Renal pelvis (tissue), 4 donors: Measurements from ENCODE around the gene STT3B. TPM values are rescaled to one million over a fixed set of nuclear protein-coding genes. Genes with fewer than 3 reads are reported as not detected.

Source experiments
- DNase-seq: peaks from one replicate; pipeline ENCODE4 v3.0.0-alpha.2; 2013
- polyA plus RNA-seq, 3 donors: library from polyadenylated mRNA; unstranded; fragments of 120-200 nt; gene quantifications; one replicate each; pipeline ENCODE4 v1.2.1, GENCODE V29; 2013; ENCODE audit not compliant: insufficient read length in 3 of 3

The STT3B gene
- polyA plus RNA-seq, 3 donors, result 166 to 190 (median 172) TPM

DNA sequence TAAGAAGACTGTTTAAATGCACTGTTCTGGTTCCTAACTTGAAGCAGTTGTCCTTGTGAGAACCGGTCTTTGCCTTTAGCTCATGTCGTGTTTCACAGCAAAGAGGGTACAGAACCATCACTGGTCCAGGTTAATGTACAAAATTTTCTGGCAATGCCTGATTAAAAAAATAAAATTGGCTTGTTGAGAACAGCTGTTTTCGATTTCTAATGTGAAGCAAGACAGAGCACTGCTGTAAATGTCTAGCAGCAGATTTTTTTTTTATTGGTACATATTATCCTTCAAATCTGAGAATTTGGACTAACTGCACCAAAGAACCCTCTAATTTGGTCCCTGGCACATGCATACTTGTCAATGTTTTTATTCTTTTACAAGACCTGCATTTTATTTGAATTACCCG, 103.3 kb downstream of the STT3B start:
- no peak for DNase-seq

GRCh38 chr3:31636694-31637442, 104.1 kb downstream of the STT3B start:
- no peak for DNase-seq

DNA sequence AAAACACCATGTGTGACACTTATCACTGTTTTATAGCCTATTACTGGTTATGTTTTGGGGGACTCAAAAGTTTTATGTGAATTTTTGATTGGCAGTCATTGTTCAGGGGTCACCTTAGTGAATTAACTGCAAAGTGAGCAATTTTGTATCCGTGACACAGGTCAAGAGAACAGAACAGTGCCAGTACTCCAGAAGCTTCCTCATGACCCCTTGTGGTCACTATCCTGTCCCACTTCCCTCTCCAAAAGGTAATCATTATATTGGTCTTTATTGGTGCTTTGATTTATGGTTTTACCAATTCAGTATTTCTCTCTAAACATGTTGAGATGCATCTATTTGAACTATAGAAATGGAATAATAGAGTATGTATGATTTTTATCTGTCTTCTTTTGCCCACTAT, 107.1 kb downstream of the STT3B start:
- DNase-seq, result no peak

- DNase-seq, result no peak
Measured at GRCh38 chr3:31645256-31645655, 112.5 kb downstream of the STT3B start.

GRCh38 chr3:31648286-31648968, 115.7 kb downstream of the STT3B start:
- no peak for DNase-seq

DNA sequence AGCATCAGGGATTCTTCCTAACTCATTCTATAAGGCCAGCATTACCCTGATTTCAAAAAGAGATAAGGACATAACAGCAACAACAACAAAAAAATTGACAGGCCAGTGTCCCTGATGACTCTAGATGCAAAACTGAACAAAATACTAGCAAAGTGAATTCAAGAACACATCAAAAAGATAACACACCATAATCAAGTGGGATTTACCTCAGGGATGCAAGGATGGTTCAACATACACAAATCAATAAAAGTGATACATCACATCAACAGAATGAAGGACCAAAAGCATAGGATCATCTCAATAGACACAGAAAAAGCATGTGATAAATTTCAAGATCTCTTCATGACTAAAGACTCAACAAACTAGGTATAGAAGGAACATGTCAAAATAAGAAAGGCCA, 119.6 kb downstream of the STT3B start:
- no peak for DNase-seq

DNA sequence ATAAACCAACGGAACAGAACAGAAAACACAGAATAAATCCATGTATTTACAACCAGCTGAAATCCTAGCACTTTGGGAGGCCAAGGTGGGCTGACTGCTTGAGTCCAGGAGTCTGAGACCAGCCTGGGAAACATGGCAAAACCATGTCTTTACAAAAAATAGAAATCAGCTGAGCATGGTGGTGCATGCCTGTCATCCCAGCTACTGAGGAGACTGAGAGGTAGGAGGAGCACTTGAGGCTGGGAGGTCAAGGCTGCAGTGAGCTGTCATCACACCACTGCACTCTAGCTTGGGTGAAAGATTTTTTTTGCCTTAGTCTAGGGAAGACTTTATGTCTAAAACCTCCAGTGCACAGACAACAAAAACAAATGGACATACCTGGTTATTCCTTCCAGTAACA, 120.7 kb downstream of the STT3B start:
- DNase-seq, result no peak

DNA sequence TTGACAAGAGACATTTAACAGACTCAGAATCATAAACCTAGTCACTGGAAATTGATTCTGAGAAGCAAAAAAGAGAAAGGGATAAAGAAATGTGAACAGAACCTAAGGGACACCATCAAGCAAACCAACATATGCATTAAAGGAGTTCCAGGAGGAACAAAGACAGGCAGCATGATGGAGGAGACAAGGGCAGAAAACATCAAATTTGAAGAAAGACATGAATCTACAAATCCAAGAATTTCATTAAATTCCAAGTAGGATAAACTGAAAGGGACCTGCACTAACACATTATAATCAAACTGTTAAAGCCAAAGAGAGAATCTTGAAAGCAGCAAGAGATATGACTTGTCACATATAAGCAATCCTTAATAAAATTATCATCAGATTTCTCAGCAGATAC, 122.3 kb downstream of the STT3B start:
- no peak for DNase-seq

- DNase-seq, result no peak
Measured at GRCh38 chr3:31659246-31659645, 126.5 kb downstream of the STT3B start.

GRCh38 chr3:31661286-31661685, 128.6 kb downstream of the STT3B start:
- no peak for DNase-seq

GRCh38 chr3:31661993-31662670, 129.4 kb downstream of the STT3B start:
- DNase-seq, result no peak

DNA sequence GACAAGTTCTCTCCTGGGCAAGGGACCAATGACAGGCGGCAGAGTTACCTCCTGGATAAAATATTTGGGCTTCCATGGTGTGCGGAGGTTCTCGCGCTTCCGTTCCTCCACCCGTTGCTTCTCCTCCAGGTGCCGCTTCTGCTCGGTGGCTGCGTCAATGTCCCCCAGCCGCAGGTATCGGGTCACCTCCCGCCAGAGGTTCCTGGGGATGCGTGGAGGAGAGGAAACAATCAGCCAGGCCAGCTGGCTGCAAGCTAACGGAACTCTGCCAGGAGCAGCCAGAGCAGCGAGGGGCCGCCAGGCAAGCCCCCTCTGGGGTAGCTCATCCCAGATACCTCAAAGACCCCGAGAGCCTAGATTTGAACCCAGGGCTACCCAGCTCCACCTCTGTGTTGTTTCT, 131.3 kb downstream of the STT3B start:
- DNase-seq, result no peak

- no peak for DNase-seq
Measured at GRCh38 chr3:31667582-31667981, 134.9 kb downstream of the STT3B start.

GRCh38 chr3:31668242-31668641, 135.5 kb downstream of the STT3B start:
- no peak for DNase-seq

DNA sequence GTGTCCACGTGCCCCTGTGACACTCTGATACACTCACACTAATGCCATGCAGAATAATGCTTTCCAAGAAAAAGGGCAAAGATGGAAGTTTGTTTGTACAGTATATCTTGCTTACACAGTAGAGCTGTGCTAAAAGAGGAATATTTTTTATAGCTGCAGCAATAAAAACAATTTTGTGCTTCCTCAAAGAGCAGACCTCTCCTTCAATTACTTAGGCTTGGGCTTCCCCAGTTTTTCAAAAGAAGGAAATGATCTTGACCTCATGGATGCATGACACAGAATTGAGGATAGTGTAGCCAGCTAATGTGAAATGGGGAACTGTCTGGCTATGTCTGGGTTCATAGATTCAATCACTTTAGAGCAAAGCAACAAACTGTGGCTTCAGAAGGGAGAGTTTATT, 137.4 kb downstream of the STT3B start:
- DNase-seq, result no peak

GRCh38 chr3:31670722-31671121, 138.0 kb downstream of the STT3B start:
- no peak for DNase-seq

GRCh38 chr3:31671451-31671850, 138.7 kb downstream of the STT3B start:
- DNase-seq, result no peak

GRCh38 chr3:31671976-31672375, 139.3 kb downstream of the STT3B start:
- peak; percentile 48 for DNase-seq

DNA sequence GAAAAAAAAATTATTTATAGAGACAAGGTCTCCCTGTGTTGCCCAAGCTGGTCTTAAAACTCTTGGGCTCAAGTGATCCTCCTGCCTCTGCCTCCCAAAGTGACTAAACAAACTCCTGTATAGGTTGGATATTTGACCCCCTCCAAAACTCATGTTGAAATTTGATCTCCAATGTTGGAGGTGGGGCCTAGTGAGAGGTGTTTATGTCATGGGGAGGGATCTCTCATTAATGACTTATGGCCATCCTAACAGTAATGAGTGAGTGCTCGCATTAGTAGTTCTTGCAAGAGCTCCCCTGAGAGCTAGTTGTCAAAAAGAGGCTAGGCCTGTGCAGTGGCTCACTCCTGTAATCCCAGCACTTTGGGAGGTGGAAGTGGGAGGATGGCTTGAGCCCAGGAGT, 141.2 kb downstream of the STT3B start:
- DNase-seq, result no peak

DNA sequence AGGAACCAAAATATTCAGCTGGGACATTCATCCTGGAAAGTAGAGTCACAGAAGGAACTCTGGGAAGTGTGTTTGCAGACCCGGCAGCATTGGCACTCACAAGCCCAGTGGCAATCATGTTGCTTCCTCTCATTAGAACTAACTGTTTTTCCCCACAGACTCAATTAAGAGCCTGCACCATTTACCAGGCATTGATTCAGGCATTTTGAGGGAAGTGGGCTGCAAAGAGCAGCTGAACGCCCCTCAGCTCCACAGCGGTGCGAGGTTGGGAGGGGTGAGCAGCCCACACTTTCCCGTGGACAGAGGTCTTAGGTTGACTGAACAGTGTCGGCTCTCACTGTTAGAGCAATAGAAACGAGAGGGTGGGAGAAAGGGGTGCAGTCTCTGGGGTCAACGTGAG, 143.8 kb downstream of the STT3B start:
- no peak for DNase-seq

DNA sequence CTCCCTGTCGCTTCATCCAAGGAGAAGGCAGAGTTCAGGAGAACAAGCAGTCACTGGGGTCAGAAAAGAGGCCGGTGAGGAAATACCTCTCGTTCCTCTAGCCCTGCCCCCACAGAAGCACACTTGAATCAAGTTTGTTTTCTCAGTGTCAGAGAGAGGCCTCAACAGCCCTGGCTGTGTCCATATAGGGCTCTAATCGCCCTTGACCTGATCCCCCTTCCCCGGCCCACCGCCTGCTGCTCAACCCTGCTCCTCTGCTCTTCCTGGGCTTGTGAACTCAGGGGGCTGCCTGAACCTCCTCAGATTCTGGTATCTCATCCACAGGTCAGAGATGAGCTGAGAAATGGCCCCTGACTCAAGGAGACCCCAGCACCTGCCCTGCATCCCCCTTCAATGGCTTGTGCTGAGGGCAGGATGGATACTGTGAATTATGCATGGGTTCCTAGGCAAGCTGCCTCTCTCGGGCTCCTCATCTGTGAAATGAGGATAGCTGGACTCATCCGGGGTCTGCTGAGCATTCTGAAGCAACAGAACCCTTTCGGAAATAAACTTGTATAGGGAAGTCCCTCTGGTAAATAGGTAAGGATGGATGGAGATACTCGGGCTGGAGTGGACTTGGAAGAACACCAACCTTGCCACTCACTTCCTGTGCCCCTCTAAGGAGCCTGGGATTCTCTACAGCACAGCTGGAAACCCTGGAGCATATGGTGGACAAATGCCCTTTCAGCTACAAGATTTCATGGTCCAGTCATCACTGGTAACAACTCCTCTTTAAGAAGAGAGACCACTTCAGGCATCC, 147.5 kb downstream of the STT3B start:
- no peak for DNase-seq
